ENCODE results near the gene DDX18. TPM values are rescaled to one million over a fixed set of nuclear protein-coding genes. Genes with fewer than 3 reads are reported as not detected.

The DDX18 gene
- total and polyA plus RNA-seq, 8 donors, result 11.0 to 28.0 (median 19.2) TPM

DNA sequence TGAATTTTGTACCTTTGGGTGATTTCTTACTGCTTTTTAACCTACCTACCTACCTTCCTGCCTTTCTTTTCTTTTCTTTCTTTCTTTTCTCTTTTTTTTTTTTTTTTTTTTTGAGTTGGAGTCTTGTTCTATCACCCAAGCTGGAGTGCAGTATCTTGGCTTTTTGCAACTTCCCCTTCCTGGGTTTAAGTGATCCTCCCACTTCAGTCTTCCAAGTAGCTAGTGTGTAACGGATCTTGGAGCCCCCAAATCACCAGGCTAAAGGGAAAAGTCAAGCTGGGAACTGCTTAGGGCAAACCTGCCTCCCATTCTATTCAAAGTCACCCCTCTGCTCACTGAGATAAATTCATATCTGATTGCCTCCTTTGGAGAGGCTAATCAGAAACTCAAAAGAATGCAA is 61.3 kb downstream of the DDX18 start:
- TF ChIP-seq, protein P1, sequence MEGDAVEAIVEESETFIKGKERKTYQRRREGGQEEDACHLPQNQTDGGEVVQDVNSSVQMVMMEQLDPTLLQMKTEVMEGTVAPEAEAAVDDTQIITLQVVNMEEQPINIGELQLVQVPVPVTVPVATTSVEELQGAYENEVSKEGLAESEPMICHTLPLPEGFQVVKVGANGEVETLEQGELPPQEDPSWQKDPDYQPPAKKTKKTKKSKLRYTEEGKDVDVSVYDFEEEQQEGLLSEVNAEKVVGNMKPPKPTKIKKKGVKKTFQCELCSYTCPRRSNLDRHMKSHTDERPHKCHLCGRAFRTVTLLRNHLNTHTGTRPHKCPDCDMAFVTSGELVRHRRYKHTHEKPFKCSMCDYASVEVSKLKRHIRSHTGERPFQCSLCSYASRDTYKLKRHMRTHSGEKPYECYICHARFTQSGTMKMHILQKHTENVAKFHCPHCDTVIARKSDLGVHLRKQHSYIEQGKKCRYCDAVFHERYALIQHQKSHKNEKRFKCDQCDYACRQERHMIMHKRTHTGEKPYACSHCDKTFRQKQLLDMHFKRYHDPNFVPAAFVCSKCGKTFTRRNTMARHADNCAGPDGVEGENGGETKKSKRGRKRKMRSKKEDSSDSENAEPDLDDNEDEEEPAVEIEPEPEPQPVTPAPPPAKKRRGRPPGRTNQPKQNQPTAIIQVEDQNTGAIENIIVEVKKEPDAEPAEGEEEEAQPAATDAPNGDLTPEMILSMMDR (IDR thresholded peaks at IDR 0.05), result no peak
- FAIRE-seq, result no peak
- intact Hi-C loops (cut with DNase I), result no loop called here
- no peak overlapping the region for H3K27ac ChIP-seq
- H3K4me1 ChIP-seq, result no peaks in the 10 kb centered on the region
- no peaks in the 10 kb centered on the region for H3K36me3 ChIP-seq
- ATAC-seq, result no peak
- 33 to 35% methylated on average over 1 of the region's 1 CpG for WGBS, 2 donors
- H3K9me3 ChIP-seq, result no peaks in the 10 kb centered on the region
- no peak overlapping the region for H3K4me3 ChIP-seq
- no peak for DNase-seq
- no peaks in the 10 kb centered on the region for H3K27me3 ChIP-seq

DNA sequence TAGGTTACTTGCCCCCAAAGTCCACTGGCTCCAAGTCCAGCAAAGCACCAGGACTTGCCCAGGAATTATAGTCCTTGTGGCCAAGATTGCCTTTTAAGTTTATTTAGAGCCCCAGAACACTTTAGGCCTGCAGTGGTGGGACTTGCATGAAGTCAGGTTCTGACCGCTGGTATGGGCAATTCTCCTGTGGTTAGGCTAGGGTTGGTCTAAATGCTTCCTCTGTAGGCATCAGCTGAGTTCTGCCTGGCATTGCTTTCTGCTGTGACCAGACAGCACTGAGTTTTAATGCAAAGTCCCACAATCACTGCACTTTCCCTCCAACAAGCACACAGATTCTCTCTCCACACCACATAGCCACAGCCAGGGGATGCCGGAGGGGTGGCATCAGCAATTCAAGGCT is 64.5 kb downstream of the DDX18 start:
- FAIRE-seq (no peak), DNase-seq (no peak), ATAC-seq (no peak)
- H3K27ac ChIP-seq, result no peak overlapping the region
- no peak overlapping the region for H3K4me3 ChIP-seq
- WGBS, 2 donors, result 80 to 84% methylated on average over 2 of the region's 2 CpGs
- no peaks in the 10 kb centered on the region for H3K9me3 ChIP-seq
- intact Hi-C loops (cut with DNase I), result no loop called here
- H3K27me3 ChIP-seq, result no peaks in the 10 kb centered on the region
- TF ChIP-seq, protein P1 (IDR thresholded peaks at IDR 0.05), result no peak
- no peaks in the 10 kb centered on the region for H3K36me3 ChIP-seq
- H3K4me1 ChIP-seq, result no peaks in the 10 kb centered on the region

Other genes with a start within 250 kb of the DDX18 start
- gene CCDC93, start 199.4 kb downstream of the DDX18 start, total RNA-seq, result 10 to 100 TPM; 12.6 to 28.6 (median 17.0) TPM
- 10 to 100 TPM in 1 of 2 donors, 1 to 10 TPM in 1; 8.2 to 18.8 TPM for gene CCDC93, start 199.4 kb downstream of the DDX18 start, polyA plus RNA-seq

Data from pancreas (tissue), 10 donors.